GM23338 (cell line): ENCODE results near the gene CCNG1.

ENCODE experiments used
- CTCF ChIP-seq, 2 experiments: fragments of 200-600 bp in 1 of 2; sonication (generic) in 1 of 2; conservative IDR thresholded peaks; 2 replicates each; pipeline versions ENCODE4 v1.5.1 to v1.6.1; 2016 to 2017; ENCODE audit warnings: antibody characterized with exemption in 2 of 2, low read depth in 2 of 2, mild to moderate bottlenecking in 2 of 2, moderate library complexity in 1 of 2
- EZH2 ChIP-seq: fragments of 200-600 bp; sonication (generic); IDR thresholded peaks from one replicate; pipeline ENCODE4 v1.8.0; 2017; ENCODE audit warnings: antibody characterized with exemption, mild to moderate bottlenecking, low read depth; ENCODE audit not compliant: unreplicated experiment
- EZH2phosphoT487 ChIP-seq: fragments of 200-600 bp; sonication (generic); IDR thresholded peaks from one replicate; pipeline ENCODE4 v1.8.1; 2018; ENCODE audit warnings: antibody characterized with exemption; ENCODE audit not compliant: unreplicated experiment

- no peak for TF ChIP-seq EZH2phosphoT487
- TF ChIP-seq CTCF (conservative IDR thresholded peaks at IDR 0.05; ENCODE audit: low read depth in 2 of 2): peak; percentile 62 to 75
- TF ChIP-seq EZH2: no peak
Measured at GRCh38 chr5:163489055-163489744, 51.8 kb downstream of the CCNG1 start.
